ENCODE results near the gene SPATA18.

DNA sequence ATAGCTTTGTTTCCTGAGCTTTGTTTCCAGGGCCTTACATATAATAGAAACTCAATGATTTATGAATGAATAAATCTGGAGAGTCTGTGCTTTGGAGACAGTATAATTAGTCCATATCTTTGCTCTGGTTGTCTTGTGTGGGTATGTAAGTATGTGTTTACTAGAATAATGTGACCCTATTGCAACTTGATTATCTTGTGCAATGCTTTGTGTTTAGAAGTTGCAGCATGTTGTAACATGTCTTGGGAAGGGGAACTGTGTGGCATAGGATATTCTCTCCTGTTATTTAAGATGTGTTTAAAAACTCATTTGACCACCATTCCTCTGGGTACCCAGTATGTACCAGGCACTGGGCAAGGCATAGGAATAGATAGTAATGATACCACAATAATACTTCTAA is 6.1 kb downstream of the SPATA18 start:
- TF ChIP-seq, protein P1, sequence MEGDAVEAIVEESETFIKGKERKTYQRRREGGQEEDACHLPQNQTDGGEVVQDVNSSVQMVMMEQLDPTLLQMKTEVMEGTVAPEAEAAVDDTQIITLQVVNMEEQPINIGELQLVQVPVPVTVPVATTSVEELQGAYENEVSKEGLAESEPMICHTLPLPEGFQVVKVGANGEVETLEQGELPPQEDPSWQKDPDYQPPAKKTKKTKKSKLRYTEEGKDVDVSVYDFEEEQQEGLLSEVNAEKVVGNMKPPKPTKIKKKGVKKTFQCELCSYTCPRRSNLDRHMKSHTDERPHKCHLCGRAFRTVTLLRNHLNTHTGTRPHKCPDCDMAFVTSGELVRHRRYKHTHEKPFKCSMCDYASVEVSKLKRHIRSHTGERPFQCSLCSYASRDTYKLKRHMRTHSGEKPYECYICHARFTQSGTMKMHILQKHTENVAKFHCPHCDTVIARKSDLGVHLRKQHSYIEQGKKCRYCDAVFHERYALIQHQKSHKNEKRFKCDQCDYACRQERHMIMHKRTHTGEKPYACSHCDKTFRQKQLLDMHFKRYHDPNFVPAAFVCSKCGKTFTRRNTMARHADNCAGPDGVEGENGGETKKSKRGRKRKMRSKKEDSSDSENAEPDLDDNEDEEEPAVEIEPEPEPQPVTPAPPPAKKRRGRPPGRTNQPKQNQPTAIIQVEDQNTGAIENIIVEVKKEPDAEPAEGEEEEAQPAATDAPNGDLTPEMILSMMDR (IDR thresholded peaks at IDR 0.05; ENCODE audit: low read depth, low read length), result no peak
- no peak for TF ChIP-seq EZH2phosphoT487 (IDR thresholded peaks at IDR 0.05; ENCODE audit: low read depth)
